Neural cell (in vitro differentiated cells): Measurements from ENCODE around the gene PAFAH1B1. TPM values are rescaled to one million over a fixed set of nuclear protein-coding genes. Genes with fewer than 3 reads are reported as not detected.
"Not testable (repeated sequence)": the region's sequence is repeated elsewhere in the genome, so short reads cannot be mapped to it uniquely, and the experiment has no call there.

ENCODE experiments used
- H2AFZ ChIP-seq: fragments of 200-600, 300-800 bp; sonication (generic), shearing (Covaris generic); 2 replicates; pipeline ENCODE4 v1.6.0; 2014; ENCODE audit warnings: low read depth, mild to moderate bottlenecking, antibody characterized with exemption, low read length, moderate library complexity
- H3F3A ChIP-seq: fragments of 200-600 bp; shearing (Covaris generic); 2 replicates; pipeline ENCODE4 v1.6.1; 2016; ENCODE audit warnings: mild to moderate bottlenecking, moderate library complexity, mixed read lengths, antibody characterized with exemption, low read length; ENCODE audit not compliant: insufficient read depth, poor library complexity, severe bottlenecking
- H3K27ac ChIP-seq: fragments of 200-600, 300-800 bp; sonication (generic), shearing (Covaris generic); 2 replicates; pipeline ENCODE4 v1.5.1; 2014; ENCODE audit warnings: mild to moderate bottlenecking, low read length, moderate library complexity
- H3K27me3 ChIP-seq: fragments of 300-800, 200-600 bp; sonication (generic), shearing (Covaris generic); 2 replicates; pipeline ENCODE4 v1.6.0; 2014; ENCODE audit warnings: mild to moderate bottlenecking, low read depth, low read length, moderate library complexity; ENCODE audit not compliant: insufficient read depth
- H3K36me3 ChIP-seq: fragments of 300-800, 200-600 bp; sonication (generic), shearing (Covaris generic); 2 replicates; pipeline ENCODE4 v1.5.1; 2014; ENCODE audit warnings: mild to moderate bottlenecking, antibody characterized with exemption, low read length, moderate library complexity; ENCODE audit not compliant: insufficient read depth
- H3K4me2 ChIP-seq: fragments of 300-800, 200-600 bp; sonication (generic), shearing (Covaris generic); 2 replicates; pipeline ENCODE4 v1.6.0; 2014; ENCODE audit warnings: mild to moderate bottlenecking, low read length
- H3K4me3 ChIP-seq: fragments of 300-800, 200-600 bp; sonication (generic), shearing (Covaris generic); 2 replicates; pipeline ENCODE4 v1.5.1; 2014; ENCODE audit warnings: mild to moderate bottlenecking, low read length, moderate library complexity
- H3K79me2 ChIP-seq: fragments of 200-600 bp; shearing (Covaris generic); replicated peaks from 2 replicates; pipeline ENCODE4 v1.6.0; 2014; ENCODE audit warnings: mild to moderate bottlenecking, low read length, moderate library complexity; ENCODE audit not compliant: insufficient read depth
- H3K9ac ChIP-seq: fragments of 300-800, 200-600 bp; sonication (generic), shearing (Covaris generic); 2 replicates; pipeline ENCODE4 v1.6.1; 2016; ENCODE audit warnings: mild to moderate bottlenecking, low read length, mixed read lengths
- H3K9me2 ChIP-seq: fragments of 200-600 bp; shearing (Covaris generic); 2 replicates; pipeline ENCODE4 v1.6.1; 2016; ENCODE audit warnings: mild to moderate bottlenecking, low read length, mixed read lengths; ENCODE audit not compliant: insufficient read depth
- H3K9me3 ChIP-seq: fragments of 200-600, 300-800 bp; sonication (generic), shearing (Covaris generic); 2 replicates; pipeline ENCODE4 v1.6.1; 2016; ENCODE audit warnings: mild to moderate bottlenecking, mixed run types, low read length, moderate library complexity, mixed read lengths
- H4K20me1 ChIP-seq: fragments of 200-600 bp; shearing (Covaris generic); 2 replicates; pipeline ENCODE4 v1.6.1; 2016; ENCODE audit warnings: mild to moderate bottlenecking, mixed run types; ENCODE audit not compliant: insufficient read depth
- EP300 ChIP-seq: fragments of 450-650 bp; conservative IDR thresholded peaks from 2 replicates; pipeline ENCODE4 v1.6.1; 2014; ENCODE audit warnings: antibody characterized with exemption, mild to moderate bottlenecking, moderate library complexity; ENCODE audit not compliant: poor library complexity, severe bottlenecking
- EZH2 ChIP-seq: fragments of 200-600, 300-800 bp; shearing (Covaris generic), sonication (generic); IDR thresholded peaks from 2 replicates; pipeline ENCODE4 v1.6.1; 2014; ENCODE audit warnings: antibody characterized with exemption, low read length, borderline replicate concordance, mild to moderate bottlenecking; ENCODE audit not compliant: insufficient read depth, poor library complexity, severe bottlenecking
- MXI1 ChIP-seq: fragments of 450-650 bp; conservative IDR thresholded peaks from 2 replicates; pipeline ENCODE4 v1.6.1; 2014; ENCODE audit warnings: antibody characterized with exemption, mild to moderate bottlenecking; ENCODE audit not compliant: poor library complexity, severe bottlenecking
- POLR2AphosphoS5 ChIP-seq: IDR thresholded peaks from 2 replicates; pipeline ENCODE4 v1.6.1; 2012
- RAD21 ChIP-seq: fragments of 450-650 bp; conservative IDR thresholded peaks from 2 replicates; pipeline ENCODE4 v1.6.1; 2014; ENCODE audit warnings: antibody characterized with exemption, mild to moderate bottlenecking, moderate library complexity
- SMC3 ChIP-seq: fragments of 450-650 bp; conservative IDR thresholded peaks from 2 replicates; pipeline ENCODE4 v1.6.1; 2014; ENCODE audit warnings: antibody characterized with exemption, mild to moderate bottlenecking, moderate library complexity; ENCODE audit not compliant: poor library complexity
- TAF1 ChIP-seq: IDR thresholded peaks from 2 replicates; pipeline ENCODE4 v1.6.1; 2012; ENCODE audit warnings: low read depth
- polyA plus RNA-seq: library from polyadenylated mRNA; depleted of rRNA; stranded (reverse); fragments of >200 nt; gene quantifications from 2 replicates; pipeline ENCODE4 v1.2.3, GENCODE V29; 2014
- TF ChIP-seq, protein P1 (sequence below): IDR thresholded peaks from 2 replicates; pipeline ENCODE4 v1.6.1; 2012; ENCODE audit warnings: borderline replicate concordance
- TF ChIP-seq, protein P2 (sequence below): fragments of 450-650 bp; IDR thresholded peaks from 2 replicates; pipeline ENCODE4 v1.5.1; 2014; ENCODE audit warnings: antibody characterized with exemption, mild to moderate bottlenecking, moderate library complexity; ENCODE audit not compliant: poor library complexity, severe bottlenecking

Gene PAFAH1B1
- polyA plus RNA-seq, 1 donor from 2014 or later: 305 TPM

- no peak overlapping the region for H2AFZ ChIP-seq
- H3K9ac ChIP-seq: no peak overlapping the region
- no peaks in the 10 kb centered on the region for H4K20me1 ChIP-seq
Measured at GRCh38 chr17:2647957-2648356, 54.5 kb downstream of the PAFAH1B1 start.

DNA sequence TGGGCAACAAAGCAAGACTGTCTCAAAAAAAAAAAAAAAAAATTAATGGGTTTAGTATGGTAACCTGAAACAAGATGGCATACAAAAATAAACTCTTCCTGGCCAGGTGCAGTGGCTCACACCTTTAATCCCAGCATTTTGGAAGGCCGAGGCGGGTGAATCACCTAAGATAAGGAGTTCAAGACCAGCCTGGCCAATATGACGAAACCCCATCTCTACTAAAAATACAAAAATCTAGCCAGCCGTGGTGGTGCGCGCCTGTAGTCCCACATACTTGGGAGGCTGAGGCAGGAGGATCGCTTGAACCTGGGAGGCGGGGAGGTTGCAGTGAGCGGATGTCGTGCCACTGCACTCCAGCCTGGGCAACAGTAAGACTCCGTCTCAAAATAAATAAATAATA is 55.7 kb downstream of the PAFAH1B1 start:
- no peak overlapping the region for H3K4me2 ChIP-seq
- TF ChIP-seq MXI1: no peak
- TF ChIP-seq EP300: no peak
- no peak for TF ChIP-seq POLR2AphosphoS5
- no peak for TF ChIP-seq EZH2
- TF ChIP-seq RAD21: no peak
- TF ChIP-seq, protein P1, sequence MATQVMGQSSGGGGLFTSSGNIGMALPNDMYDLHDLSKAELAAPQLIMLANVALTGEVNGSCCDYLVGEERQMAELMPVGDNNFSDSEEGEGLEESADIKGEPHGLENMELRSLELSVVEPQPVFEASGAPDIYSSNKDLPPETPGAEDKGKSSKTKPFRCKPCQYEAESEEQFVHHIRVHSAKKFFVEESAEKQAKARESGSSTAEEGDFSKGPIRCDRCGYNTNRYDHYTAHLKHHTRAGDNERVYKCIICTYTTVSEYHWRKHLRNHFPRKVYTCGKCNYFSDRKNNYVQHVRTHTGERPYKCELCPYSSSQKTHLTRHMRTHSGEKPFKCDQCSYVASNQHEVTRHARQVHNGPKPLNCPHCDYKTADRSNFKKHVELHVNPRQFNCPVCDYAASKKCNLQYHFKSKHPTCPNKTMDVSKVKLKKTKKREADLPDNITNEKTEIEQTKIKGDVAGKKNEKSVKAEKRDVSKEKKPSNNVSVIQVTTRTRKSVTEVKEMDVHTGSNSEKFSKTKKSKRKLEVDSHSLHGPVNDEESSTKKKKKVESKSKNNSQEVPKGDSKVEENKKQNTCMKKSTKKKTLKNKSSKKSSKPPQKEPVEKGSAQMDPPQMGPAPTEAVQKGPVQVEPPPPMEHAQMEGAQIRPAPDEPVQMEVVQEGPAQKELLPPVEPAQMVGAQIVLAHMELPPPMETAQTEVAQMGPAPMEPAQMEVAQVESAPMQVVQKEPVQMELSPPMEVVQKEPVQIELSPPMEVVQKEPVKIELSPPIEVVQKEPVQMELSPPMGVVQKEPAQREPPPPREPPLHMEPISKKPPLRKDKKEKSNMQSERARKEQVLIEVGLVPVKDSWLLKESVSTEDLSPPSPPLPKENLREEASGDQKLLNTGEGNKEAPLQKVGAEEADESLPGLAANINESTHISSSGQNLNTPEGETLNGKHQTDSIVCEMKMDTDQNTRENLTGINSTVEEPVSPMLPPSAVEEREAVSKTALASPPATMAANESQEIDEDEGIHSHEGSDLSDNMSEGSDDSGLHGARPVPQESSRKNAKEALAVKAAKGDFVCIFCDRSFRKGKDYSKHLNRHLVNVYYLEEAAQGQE: no peak
- TF ChIP-seq TAF1: no peak
- TF ChIP-seq, protein P2, sequence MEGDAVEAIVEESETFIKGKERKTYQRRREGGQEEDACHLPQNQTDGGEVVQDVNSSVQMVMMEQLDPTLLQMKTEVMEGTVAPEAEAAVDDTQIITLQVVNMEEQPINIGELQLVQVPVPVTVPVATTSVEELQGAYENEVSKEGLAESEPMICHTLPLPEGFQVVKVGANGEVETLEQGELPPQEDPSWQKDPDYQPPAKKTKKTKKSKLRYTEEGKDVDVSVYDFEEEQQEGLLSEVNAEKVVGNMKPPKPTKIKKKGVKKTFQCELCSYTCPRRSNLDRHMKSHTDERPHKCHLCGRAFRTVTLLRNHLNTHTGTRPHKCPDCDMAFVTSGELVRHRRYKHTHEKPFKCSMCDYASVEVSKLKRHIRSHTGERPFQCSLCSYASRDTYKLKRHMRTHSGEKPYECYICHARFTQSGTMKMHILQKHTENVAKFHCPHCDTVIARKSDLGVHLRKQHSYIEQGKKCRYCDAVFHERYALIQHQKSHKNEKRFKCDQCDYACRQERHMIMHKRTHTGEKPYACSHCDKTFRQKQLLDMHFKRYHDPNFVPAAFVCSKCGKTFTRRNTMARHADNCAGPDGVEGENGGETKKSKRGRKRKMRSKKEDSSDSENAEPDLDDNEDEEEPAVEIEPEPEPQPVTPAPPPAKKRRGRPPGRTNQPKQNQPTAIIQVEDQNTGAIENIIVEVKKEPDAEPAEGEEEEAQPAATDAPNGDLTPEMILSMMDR: no peak
- no peak for TF ChIP-seq SMC3
- no peak overlapping the region for H3K9ac ChIP-seq
- H4K20me1 ChIP-seq: no peaks in the 10 kb centered on the region
- H2AFZ ChIP-seq: no peak overlapping the region
- peaks cover 32% of the 10 kb centered on the region for H3K79me2 ChIP-seq
- H3K27me3 ChIP-seq: no peaks in the 10 kb centered on the region
- H3F3A ChIP-seq: no peaks in the 10 kb centered on the region
- no peaks in the 10 kb centered on the region for H3K36me3 ChIP-seq
- no peaks in the 10 kb centered on the region for H3K9me2 ChIP-seq
- H3K9me3 ChIP-seq: no peaks in the 10 kb centered on the region
- no peak overlapping the region for H3K4me3 ChIP-seq
- no peak overlapping the region for H3K27ac ChIP-seq

More at GRCh38 chr17:2647957-2648356, 54.5 kb downstream of the PAFAH1B1 start:
- no peaks in the 10 kb centered on the region for H3K9me2 ChIP-seq
- H3K4me3 ChIP-seq: no peak overlapping the region
- H3K79me2 ChIP-seq: peaks cover 35% of the 10 kb centered on the region
- no peak overlapping the region for H3K27ac ChIP-seq
- H3F3A ChIP-seq: no peaks in the 10 kb centered on the region
- H3K27me3 ChIP-seq: no peaks in the 10 kb centered on the region
- no peak overlapping the region for H3K4me2 ChIP-seq
- TF ChIP-seq EP300: no peak
- TF ChIP-seq POLR2AphosphoS5: no peak
- no peak for TF ChIP-seq RAD21
- TF ChIP-seq MXI1: no peak
- TF ChIP-seq EZH2: no peak
- TF ChIP-seq, protein P1: no peak
- H3K9me3 ChIP-seq: no peaks in the 10 kb centered on the region
- no peaks in the 10 kb centered on the region for H3K36me3 ChIP-seq

- not testable (repeated sequence) for H2AFZ ChIP-seq, H3F3A ChIP-seq, H3K36me3 ChIP-seq, H4K20me1 ChIP-seq, H3K27me3 ChIP-seq, H3K9me2 ChIP-seq, H3K4me3 ChIP-seq, H3K27ac ChIP-seq, H3K9ac ChIP-seq, H3K4me2 ChIP-seq, H3K9me3 ChIP-seq
- peaks cover 49% of the 10 kb centered on the region for H3K79me2 ChIP-seq
Measured at GRCh38 chr17:2652911-2653310, 59.5 kb downstream of the PAFAH1B1 start.
